Loucy (cell line): ENCODE results near the gene FGF21.

Experiments
- H2AFZ ChIP-seq: fragments of 200-600 bp; sonication (generic); 2 replicates; pipeline ENCODE4 v1.6.0; 2016; ENCODE audit warnings: antibody characterized with exemption, mild to moderate bottlenecking, low read length, moderate library complexity
- H3F3A ChIP-seq: fragments of 200-600 bp; 2 replicates; pipeline ENCODE4 v1.6.0; 2016; ENCODE audit warnings: antibody characterized with exemption, low read depth, mild to moderate bottlenecking
- H3K27me3 ChIP-seq: fragments of 200-600 bp; sonication (generic); 2 replicates; pipeline ENCODE4 v1.6.1; 2014; ENCODE audit warnings: low read length, mild to moderate bottlenecking; ENCODE audit not compliant: insufficient read depth, poor library complexity, severe bottlenecking
- H3K36me3 ChIP-seq: fragments of 200-600 bp; sonication (generic); 2 replicates; pipeline ENCODE4 v1.6.1; 2016; ENCODE audit warnings: low read length; ENCODE audit not compliant: insufficient read depth
- H3K4me1 ChIP-seq: fragments of 200-600 bp; sonication (generic); 2 replicates; pipeline ENCODE4 v1.5.1; 2014; ENCODE audit warnings: low read length, mild to moderate bottlenecking; ENCODE audit not compliant: insufficient read depth, poor library complexity, severe bottlenecking
- H3K4me2 ChIP-seq: fragments of 200-600 bp; sonication (generic); 2 replicates; pipeline ENCODE4 v1.6.0; 2014; ENCODE audit warnings: antibody characterized with exemption, low read length, low read depth, mild to moderate bottlenecking; ENCODE audit not compliant: poor library complexity, severe bottlenecking
- H3K4me3 ChIP-seq: fragments of 200-600 bp; sonication (generic); 2 replicates; pipeline ENCODE4 v1.5.1; 2014; ENCODE audit warnings: low read length, mild to moderate bottlenecking, mixed read lengths; ENCODE audit not compliant: poor library complexity, severe bottlenecking
- H3K79me2 ChIP-seq: fragments of 200-600 bp; sonication (generic); 2 replicates; pipeline ENCODE4 v1.6.1; 2014; ENCODE audit warnings: low read length; ENCODE audit not compliant: insufficient read depth
- H3K9ac ChIP-seq: fragments of 200-600 bp; sonication (generic); 2 replicates; pipeline ENCODE4 v1.6.0; 2014; ENCODE audit warnings: mild to moderate bottlenecking, low read depth, low read length, moderate library complexity; ENCODE audit not compliant: poor library complexity, severe bottlenecking
- H3K9me2 ChIP-seq: fragments of 200-600 bp; sonication (generic); replicated peaks from 2 replicates; pipeline ENCODE4 v1.6.1; 2016; ENCODE audit warnings: low read depth, low read length, mixed read lengths
- H3K9me3 ChIP-seq: fragments of 200-600 bp; sonication (generic); 2 replicates; pipeline ENCODE4 v1.6.1; 2014; ENCODE audit warnings: mild to moderate bottlenecking, antibody characterized with exemption, low read length, low read depth; ENCODE audit not compliant: insufficient read depth
- H4K20me1 ChIP-seq: fragments of 200-600 bp; sonication (generic); 2 replicates; pipeline ENCODE4 v1.6.0; 2014; ENCODE audit warnings: antibody characterized with exemption, low read length, mild to moderate bottlenecking; ENCODE audit not compliant: insufficient read depth, poor library complexity, severe bottlenecking
- EZH2phosphoT487 ChIP-seq: fragments of 200-600 bp; IDR thresholded peaks from 2 replicates; pipeline ENCODE4 v1.6.1; 2018; ENCODE audit warnings: antibody characterized with exemption, mild to moderate bottlenecking, moderate library complexity, borderline replicate concordance
- TF ChIP-seq, protein P1 (sequence below): fragments of 200-600 bp; sonication (generic); conservative IDR thresholded peaks from 2 replicates; pipeline ENCODE4 v1.5.1; 2014; ENCODE audit warnings: mild to moderate bottlenecking, antibody characterized with exemption, low read length

Gene FGF21

DNA sequence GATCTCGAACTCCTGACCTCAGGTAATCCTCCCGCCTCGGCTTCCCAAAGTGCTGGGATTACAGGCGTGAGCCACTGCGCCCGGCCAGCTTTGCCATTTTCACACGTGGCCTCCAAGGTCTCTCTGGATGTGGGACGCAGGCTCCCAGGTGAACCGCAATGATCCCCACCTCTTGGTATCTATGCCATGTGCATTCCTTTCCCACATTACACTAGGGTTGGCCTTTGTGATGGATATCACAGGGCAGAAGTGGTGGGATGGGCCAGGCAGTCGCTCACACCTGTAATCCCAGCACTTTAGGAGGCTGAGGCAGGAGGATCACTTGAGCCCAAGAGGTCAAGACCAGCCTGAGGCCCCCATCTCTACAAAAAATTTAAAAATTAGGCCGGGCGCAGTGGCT is 22.4 kb downstream of the FGF21 start:
- TF ChIP-seq, protein P1, sequence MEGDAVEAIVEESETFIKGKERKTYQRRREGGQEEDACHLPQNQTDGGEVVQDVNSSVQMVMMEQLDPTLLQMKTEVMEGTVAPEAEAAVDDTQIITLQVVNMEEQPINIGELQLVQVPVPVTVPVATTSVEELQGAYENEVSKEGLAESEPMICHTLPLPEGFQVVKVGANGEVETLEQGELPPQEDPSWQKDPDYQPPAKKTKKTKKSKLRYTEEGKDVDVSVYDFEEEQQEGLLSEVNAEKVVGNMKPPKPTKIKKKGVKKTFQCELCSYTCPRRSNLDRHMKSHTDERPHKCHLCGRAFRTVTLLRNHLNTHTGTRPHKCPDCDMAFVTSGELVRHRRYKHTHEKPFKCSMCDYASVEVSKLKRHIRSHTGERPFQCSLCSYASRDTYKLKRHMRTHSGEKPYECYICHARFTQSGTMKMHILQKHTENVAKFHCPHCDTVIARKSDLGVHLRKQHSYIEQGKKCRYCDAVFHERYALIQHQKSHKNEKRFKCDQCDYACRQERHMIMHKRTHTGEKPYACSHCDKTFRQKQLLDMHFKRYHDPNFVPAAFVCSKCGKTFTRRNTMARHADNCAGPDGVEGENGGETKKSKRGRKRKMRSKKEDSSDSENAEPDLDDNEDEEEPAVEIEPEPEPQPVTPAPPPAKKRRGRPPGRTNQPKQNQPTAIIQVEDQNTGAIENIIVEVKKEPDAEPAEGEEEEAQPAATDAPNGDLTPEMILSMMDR, result no peak
- no peak for TF ChIP-seq EZH2phosphoT487
- Histone ChIP-seq H3K9ac (no peak overlapping the region), H3K4me2 (no peak overlapping the region), H3K79me2 (no peaks in the 10 kb centered on the region), H3K9me3 (no peaks in the 10 kb centered on the region), H3K9me2 (no peaks in the 10 kb centered on the region), H4K20me1 (no peaks in the 10 kb centered on the region), H2AFZ (no peak overlapping the region), H3K4me3 (no peak overlapping the region), H3K36me3 (no peaks in the 10 kb centered on the region), H3F3A (no peaks in the 10 kb centered on the region), H3K27me3 (no peaks in the 10 kb centered on the region), H3K4me1 (no peaks in the 10 kb centered on the region)

GRCh38 chr19:48779636-48780035 is 24.3 kb downstream of the FGF21 start:
- Histone ChIP-seq H2AFZ (no peak overlapping the region), H3K4me2 (no peak overlapping the region)

GRCh38 chr19:48780631-48781391 is 25.5 kb downstream of the FGF21 start:
- no peaks in the 10 kb centered on the region for H3K36me3 ChIP-seq
- H3K4me3 ChIP-seq, result no peak overlapping the region
- H3K9me3 ChIP-seq, result no peaks in the 10 kb centered on the region
- no peaks in the 10 kb centered on the region for H4K20me1 ChIP-seq
- no peak overlapping the region for H3K9ac ChIP-seq
- no peak overlapping the region for H2AFZ ChIP-seq
- no peak overlapping the region for H3K4me2 ChIP-seq
- no peak for TF ChIP-seq EZH2phosphoT487
- TF ChIP-seq, protein P1, result no peak
- no peaks in the 10 kb centered on the region for H3K9me2 ChIP-seq
- no peaks in the 10 kb centered on the region for H3K79me2 ChIP-seq
- no peaks in the 10 kb centered on the region for H3F3A ChIP-seq
- no peaks in the 10 kb centered on the region for H3K4me1 ChIP-seq
- H3K27me3 ChIP-seq, result no peaks in the 10 kb centered on the region

More at GRCh38 chr19:48779636-48780035, 24.3 kb downstream of the FGF21 start:
- no peaks in the 10 kb centered on the region for H3K79me2 ChIP-seq
- H3K9ac ChIP-seq, result no peak overlapping the region
- TF ChIP-seq, protein P1, result no peak
- TF ChIP-seq EZH2phosphoT487, result no peak
- H3K9me2 ChIP-seq, result no peaks in the 10 kb centered on the region
- H3F3A ChIP-seq, result no peaks in the 10 kb centered on the region
- no peak overlapping the region for H3K4me3 ChIP-seq
- H3K27me3 ChIP-seq, result no peaks in the 10 kb centered on the region
- H4K20me1 ChIP-seq, result no peaks in the 10 kb centered on the region
- no peaks in the 10 kb centered on the region for H3K9me3 ChIP-seq
- no peaks in the 10 kb centered on the region for H3K36me3 ChIP-seq
- H3K4me1 ChIP-seq, result no peaks in the 10 kb centered on the region
